ENCODE data around the gene VWA2. TPM values are rescaled to one million over a fixed set of nuclear protein-coding genes. Genes with fewer than 3 reads are reported as not detected.

Gene VWA2
- total RNA-seq, 1 experiment from 2014 or later, result not detected

DNA sequence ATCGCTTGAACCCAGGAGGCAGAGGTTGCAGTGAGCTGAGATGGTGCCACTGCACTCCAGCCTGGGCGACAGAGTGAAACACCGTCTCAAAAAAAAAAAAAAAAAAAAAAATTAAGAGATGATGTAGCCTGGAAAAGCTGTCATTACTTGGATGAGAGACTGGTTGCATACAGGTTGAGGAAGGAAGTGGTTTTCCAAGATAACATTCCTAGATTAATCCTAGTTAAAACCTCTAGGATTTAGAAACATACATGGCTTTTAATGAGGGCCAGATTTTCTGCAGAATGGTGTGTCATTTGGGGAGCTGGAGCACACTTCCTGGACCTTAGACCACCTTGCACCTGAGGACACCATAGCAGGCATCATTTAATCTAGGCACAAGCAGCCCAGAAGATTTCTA, 17.8 kb downstream of the VWA2 start:
- intact Hi-C loops (cut with micrococcal nuclease), result no loop called here
- DNase-seq (ENCODE audit: low read depth, low spot score) (no peak), ATAC-seq (no peak)
- Histone ChIP-seq H3K36me3 (ENCODE audit: control insufficient read depth in 1 of 2, insufficient read depth in 2 of 2, low read length in 2 of 2) (no peaks in the 10 kb centered on the region), H3K9me2 (ENCODE audit: insufficient read depth) (no peaks in the 10 kb centered on the region), H3K79me2 (ENCODE audit: insufficient read depth, low read length) (no peaks in the 10 kb centered on the region), H3K4me3 (replicated peaks in 1 of 2; ENCODE audit: low read depth in 1 of 2, low read length in 2 of 2) (no peak overlapping the region), H3K4me2 (ENCODE audit: low read length) (no peak overlapping the region), H3K9ac (ENCODE audit: low read length) (no peak overlapping the region), H4K20me1 (ENCODE audit: insufficient read depth) (no peaks in the 10 kb centered on the region), H3K27me3 (ENCODE audit: insufficient read depth, low read length) (no peaks in the 10 kb centered on the region), H3K9me3 (ENCODE audit: control insufficient read depth in 1 of 2, insufficient read depth in 1 of 2, low read depth in 1 of 2, low read length in 2 of 2) (no peaks in the 10 kb centered on the region), H2AFZ (ENCODE audit: low read depth, low read length, poor library complexity, severe bottlenecking) (no peak overlapping the region), H3K27ac (ENCODE audit: low read depth, low read length) (no peak overlapping the region), H3K4me1 (ENCODE audit: control insufficient read depth in 1 of 2, insufficient read depth in 2 of 2, low read length in 2 of 2) (no peaks in the 10 kb centered on the region)
- ChIA-PET RAD21 (ENCODE audit: low non-redundant PET in 1 of 2, low total read pairs in 2 of 2, uncharacterized antibody in 2 of 2, unreplicated experiment in 2 of 2) (no interaction called here), POLR2A (interaction anchor here (0.7 kb wide), 1 partner anchor 11 kb away, joined by 3 read pairs; no protein-coding TSS in a partner anchor), CTCF (no interaction called here)
- no TSS peak for BruUV-seq (replicated peaks)
- TF ChIP-seq POLR2A (IDR thresholded peaks at IDR 0.05; ENCODE audit: borderline replicate concordance, extremely low read depth, insufficient read depth, insufficient read length) (no peak), ELF1 (IDR thresholded peaks at IDR 0.05; ENCODE audit: borderline replicate concordance, low read depth) (no peak), JUND (IDR thresholded peaks at IDR 0.05) (no peak), SRF (IDR thresholded peaks at IDR 0.05; ENCODE audit: low read depth) (no peak), SIN3A (IDR thresholded peaks at IDR 0.05; ENCODE audit: low read depth) (no peak), SP1 (IDR thresholded peaks at IDR 0.05; ENCODE audit: low read depth) (no peak), YY1 (IDR thresholded peaks at IDR 0.05; ENCODE audit: extremely low read depth, insufficient replicate concordance, low read depth, low read length) (no peak), CEBPB (IDR thresholded peaks at IDR 0.05; ENCODE audit: low read depth) (no peak)
- TF ChIP-seq, protein P1, sequence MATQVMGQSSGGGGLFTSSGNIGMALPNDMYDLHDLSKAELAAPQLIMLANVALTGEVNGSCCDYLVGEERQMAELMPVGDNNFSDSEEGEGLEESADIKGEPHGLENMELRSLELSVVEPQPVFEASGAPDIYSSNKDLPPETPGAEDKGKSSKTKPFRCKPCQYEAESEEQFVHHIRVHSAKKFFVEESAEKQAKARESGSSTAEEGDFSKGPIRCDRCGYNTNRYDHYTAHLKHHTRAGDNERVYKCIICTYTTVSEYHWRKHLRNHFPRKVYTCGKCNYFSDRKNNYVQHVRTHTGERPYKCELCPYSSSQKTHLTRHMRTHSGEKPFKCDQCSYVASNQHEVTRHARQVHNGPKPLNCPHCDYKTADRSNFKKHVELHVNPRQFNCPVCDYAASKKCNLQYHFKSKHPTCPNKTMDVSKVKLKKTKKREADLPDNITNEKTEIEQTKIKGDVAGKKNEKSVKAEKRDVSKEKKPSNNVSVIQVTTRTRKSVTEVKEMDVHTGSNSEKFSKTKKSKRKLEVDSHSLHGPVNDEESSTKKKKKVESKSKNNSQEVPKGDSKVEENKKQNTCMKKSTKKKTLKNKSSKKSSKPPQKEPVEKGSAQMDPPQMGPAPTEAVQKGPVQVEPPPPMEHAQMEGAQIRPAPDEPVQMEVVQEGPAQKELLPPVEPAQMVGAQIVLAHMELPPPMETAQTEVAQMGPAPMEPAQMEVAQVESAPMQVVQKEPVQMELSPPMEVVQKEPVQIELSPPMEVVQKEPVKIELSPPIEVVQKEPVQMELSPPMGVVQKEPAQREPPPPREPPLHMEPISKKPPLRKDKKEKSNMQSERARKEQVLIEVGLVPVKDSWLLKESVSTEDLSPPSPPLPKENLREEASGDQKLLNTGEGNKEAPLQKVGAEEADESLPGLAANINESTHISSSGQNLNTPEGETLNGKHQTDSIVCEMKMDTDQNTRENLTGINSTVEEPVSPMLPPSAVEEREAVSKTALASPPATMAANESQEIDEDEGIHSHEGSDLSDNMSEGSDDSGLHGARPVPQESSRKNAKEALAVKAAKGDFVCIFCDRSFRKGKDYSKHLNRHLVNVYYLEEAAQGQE (IDR thresholded peaks at IDR 0.05; ENCODE audit: low read depth), result no peak

Measured in HCT116 (cell line).